ENCODE results near the gene SLAMF7. TPM values are rescaled to one million over a fixed set of nuclear protein-coding genes. Genes with fewer than 3 reads are reported as not detected.

SLAMF7 gene
- total RNA-seq (2022; extraction: Qiagen RNA extraction), result 1.4 to 2.5 TPM (median 1.9 TPM) in 5 replicates

GRCh38 chr1:160739098-160739511 lies at the start of gene SLAMF7:
TSS of gene SLAMF7 (plus strand) at chr1:160739247. CDS start at chr1:160739302, 55 bp downstream.

GRCh38 chr1:160711602-160712311 lies 27.3 kb upstream of the SLAMF7 start, which contains the start of gene CD48:
TSS of gene CD48 (minus strand) at chr1:160711822. CDS start at chr1:160711763, 59 bp downstream.

GRCh38 chr1:160795951-160796383 lies 56.9 kb downstream of the SLAMF7 start, which contains the start of gene LY9:
TSS of gene LY9 (plus strand) at chr1:160796174. CDS start at chr1:160796188, 14 bp downstream.

Other genes with a start within 250 kb of the SLAMF7 start
- not detected in 5 replicates for gene SLAMF6, start 216.0 kb upstream of the SLAMF7 start, total RNA-seq (2022; extraction: Qiagen RNA extraction)
- not detected in 5 replicates for gene CD84, start 159.8 kb upstream of the SLAMF7 start, total RNA-seq (2022; extraction: Qiagen RNA extraction)
- gene SLAMF1, start 92.2 kb upstream of the SLAMF7 start, total RNA-seq (2022; extraction: Qiagen RNA extraction), result not detected in 5 replicates
- not detected in 5 replicates for gene CD48, start 27.4 kb upstream of the SLAMF7 start, total RNA-seq (2022; extraction: Qiagen RNA extraction)
- gene LY9, start 56.9 kb downstream of the SLAMF7 start, total RNA-seq (2022; extraction: Qiagen RNA extraction), result 0.06 to 0.10 TPM (median 0.08 TPM) in 5 replicates
- not detected in 5 replicates for gene CD244, start 123.6 kb downstream of the SLAMF7 start, total RNA-seq (2022; extraction: Qiagen RNA extraction)
- not detected in 5 replicates for gene ITLN1, start 145.9 kb downstream of the SLAMF7 start, total RNA-seq (2022; extraction: Qiagen RNA extraction)
- gene ITLN2, start 215.6 kb downstream of the SLAMF7 start, total RNA-seq (2022; extraction: Qiagen RNA extraction), result 0.13 to 0.34 TPM (median 0.24 TPM) in 4 of 5 replicates, not detected in the other

Measured in A549 treated with CORT108297 at 1 μM for 4 hours (cell line).